SK-N-SH treated with all-trans-retinoic acid at 6 μM for 48 hours (cell line): ENCODE results near the gene CLN5.
"Not testable (repeated sequence)": the region's sequence is repeated elsewhere in the genome, so short reads cannot be mapped to it uniquely, and the experiment has no call there.

Experiments
- ATAC-seq: fragments of 200-7000 bp; cut with Tn5 transposase; 3 replicates; pipeline ENCODE4 v1.9.1; 2020; ENCODE audit warnings: mild to moderate bottlenecking, moderate library complexity
- ARNTL ChIP-seq: fragments of 450-650 bp; formaldehyde crosslinking; IDR thresholded peaks from 2 replicates; pipeline ENCODE4 v1.5.0; 2020; ENCODE audit warnings: low read depth, mild to moderate bottlenecking, moderate library complexity, borderline replicate concordance
- CREB5 ChIP-seq: fragments of 250-450 bp; sonication (Bioruptor Pico); IDR thresholded peaks from 2 replicates; pipeline ENCODE4 v1.5.1; 2020; ENCODE audit warnings: low read depth, mild to moderate bottlenecking, moderate library complexity
- CSDC2 ChIP-seq: fragments of 250-450 bp; sonication (Bioruptor Pico); IDR thresholded peaks from 2 replicates; pipeline ENCODE4 v1.5.0; 2020; ENCODE audit warnings: mild to moderate bottlenecking, moderate library complexity
- CSRNP3 ChIP-seq: fragments of 250-450 bp; sonication (Bioruptor Pico); IDR thresholded peaks from 2 replicates; pipeline ENCODE4 v1.5.1; 2021; ENCODE audit warnings: mild to moderate bottlenecking, moderate library complexity
- ESRRG ChIP-seq: fragments of 250-450 bp; sonication (Bioruptor Pico); IDR thresholded peaks from 2 replicates; pipeline ENCODE4 v1.6.1; 2021; ENCODE audit warnings: mild to moderate bottlenecking
- ISL1 ChIP-seq: fragments of 250-450 bp; sonication (Bioruptor Pico); IDR thresholded peaks from 2 replicates; pipeline ENCODE4 v2.1.2; 2022; ENCODE audit warnings: mild to moderate bottlenecking, moderate library complexity
- OSR1 ChIP-seq: fragments of 250-450 bp; sonication (Bioruptor Pico); IDR thresholded peaks from 2 replicates; pipeline ENCODE4 v1.8.0; 2022; ENCODE audit warnings: moderate library complexity, mild to moderate bottlenecking, inconsistent platforms
- PATZ1 ChIP-seq: fragments of 250-450 bp; sonication (Bioruptor Pico); IDR thresholded peaks from 2 replicates; pipeline ENCODE4 v1.8.0; 2020; ENCODE audit warnings: mild to moderate bottlenecking, moderate library complexity, borderline replicate concordance
- POU6F1 ChIP-seq: fragments of 250-450 bp; sonication (Bioruptor Pico); IDR thresholded peaks from 2 replicates; pipeline ENCODE4 v1.8.0; 2021; ENCODE audit warnings: low read depth, mild to moderate bottlenecking, moderate library complexity, borderline replicate concordance
- RARB ChIP-seq: fragments of 250-450 bp; sonication (Bioruptor Pico); IDR thresholded peaks from 2 replicates; pipeline ENCODE4 v1.8.0; 2021; ENCODE audit warnings: mild to moderate bottlenecking, moderate library complexity
- TOX ChIP-seq: fragments of 250-450 bp; sonication (Bioruptor Pico); IDR thresholded peaks from 2 replicates; pipeline ENCODE4 v1.8.0; 2021; ENCODE audit warnings: mild to moderate bottlenecking, moderate library complexity, borderline replicate concordance
- TSHZ2 ChIP-seq: fragments of 250-450 bp; sonication (Bioruptor Pico); IDR thresholded peaks from 2 replicates; pipeline ENCODE4 v1.5.0; 2020; ENCODE audit warnings: mild to moderate bottlenecking, moderate library complexity
- ZFP3 ChIP-seq: fragments of 250-450 bp; sonication (Bioruptor Pico); IDR thresholded peaks from 2 replicates; pipeline ENCODE4 v1.5.0; 2020; ENCODE audit warnings: mild to moderate bottlenecking, moderate library complexity
- ZFP30 ChIP-seq: fragments of 450-650 bp; formaldehyde crosslinking; IDR thresholded peaks from 2 replicates; pipeline ENCODE4 v1.5.0; 2022; ENCODE audit warnings: mild to moderate bottlenecking, moderate library complexity
- ZNF70 ChIP-seq: fragments of 450-650 bp; formaldehyde crosslinking; IDR thresholded peaks from 2 replicates; pipeline ENCODE4 v1.5.0; 2020; ENCODE audit warnings: mild to moderate bottlenecking, moderate library complexity

The CLN5 gene

GRCh38 chr13:76955661-76956060, 36.2 kb upstream of the CLN5 start (continued):
- TF ChIP-seq CSRNP3 (no peak), OSR1 (CRISPR knock-in tag) (no peak), CREB5 (CRISPR knock-in tag) (no peak), ESRRG (CRISPR knock-in tag) (no peak)
- TF ChIP-seq, all 23 proteins: peak for 0

GRCh38 chr13:76958841-76959432, 32.9 kb upstream of the CLN5 start:
- ATAC-seq, result no peak
- no peak for TF ChIP-seq TOX (CRISPR knock-in tag)
- no peak for TF ChIP-seq POU6F1 (CRISPR knock-in tag)
- TF ChIP-seq ARNTL (CRISPR knock-in tag), result no peak
- TF ChIP-seq RARB (CRISPR knock-in tag), result no peak
- no peak for TF ChIP-seq ZNF70 (CRISPR knock-in tag)
- TF ChIP-seq PATZ1, result no peak
- TF ChIP-seq ZFP3, result no peak
- TF ChIP-seq CSRNP3, result no peak

- not testable (repeated sequence) for ATAC-seq
Observed at GRCh38 chr13:76959734-76960133, 32.1 kb upstream of the CLN5 start.

- peak; percentile 66 for ATAC-seq
- TF ChIP-seq ZFP30 (no peak), ZFP3 (no peak), TSHZ2 (CRISPR knock-in tag) (no peak), POU6F1 (CRISPR knock-in tag) (no peak), OSR1 (CRISPR knock-in tag) (no peak), CSRNP3 (no peak), CSDC2 (CRISPR knock-in tag) (no peak), ARNTL (CRISPR knock-in tag) (no peak), ISL1 (CRISPR knock-in tag) (no peak)
Observed at GRCh38 chr13:76965759-76966421, 26.0 kb upstream of the CLN5 start.
